Esophagus muscularis mucosa (tissue), 4 donors: Measurements from ENCODE around the gene DNM3.

Experiments used
- EP300 ChIP-seq: sonication (generic); formaldehyde crosslinking; IDR thresholded peaks from one replicate; pipeline ENCODE4 v1.6.1; 2017; ENCODE audit warnings: antibody characterized with exemption
- POLR2A ChIP-seq: fragments of 450-650 bp; IDR thresholded peaks from one replicate; pipeline ENCODE4 v1.6.1; 2017; ENCODE audit warnings: antibody characterized with exemption, moderate library complexity, mild to moderate bottlenecking, low read depth
- POLR2AphosphoS5 ChIP-seq, 2 donors: sonication (generic); formaldehyde crosslinking; IDR thresholded peaks; one replicate each; pipeline ENCODE4 v1.6.1; 2017; ENCODE audit warnings: antibody characterized with exemption in 2 of 2
- TF ChIP-seq, protein P1 (sequence below), 3 experiments: fragments of 200-600 bp in 2 of 3; fragments of 450-650 bp in 1 of 3; sonication (generic) in 2 of 3; IDR thresholded peaks; one replicate each; pipeline ENCODE4 v1.5.1; 2017 to 2019; ENCODE audit warnings: antibody characterized with exemption in 3 of 3, mild to moderate bottlenecking in 2 of 3, moderate library complexity in 1 of 3

DNA sequence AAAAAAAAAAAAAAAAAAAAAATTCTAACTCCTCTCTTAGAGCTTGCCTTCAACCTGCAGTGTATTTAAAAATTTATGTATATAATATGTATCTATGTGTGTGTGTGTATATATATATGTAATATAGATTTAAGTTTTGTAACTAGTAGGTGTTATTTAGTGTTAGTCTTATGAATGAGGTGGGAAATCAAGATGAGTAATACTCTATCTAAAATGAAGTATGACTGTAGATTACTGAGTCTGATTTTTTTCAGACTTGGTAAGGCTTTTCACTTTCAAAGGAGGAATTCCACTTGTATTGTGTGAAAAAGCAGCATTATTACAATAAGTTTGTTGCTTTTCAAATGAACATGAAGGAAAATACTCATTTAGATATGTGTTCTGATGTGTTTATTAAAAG, 5.4 kb upstream of the DNM3 start:
- TF ChIP-seq, protein P1, sequence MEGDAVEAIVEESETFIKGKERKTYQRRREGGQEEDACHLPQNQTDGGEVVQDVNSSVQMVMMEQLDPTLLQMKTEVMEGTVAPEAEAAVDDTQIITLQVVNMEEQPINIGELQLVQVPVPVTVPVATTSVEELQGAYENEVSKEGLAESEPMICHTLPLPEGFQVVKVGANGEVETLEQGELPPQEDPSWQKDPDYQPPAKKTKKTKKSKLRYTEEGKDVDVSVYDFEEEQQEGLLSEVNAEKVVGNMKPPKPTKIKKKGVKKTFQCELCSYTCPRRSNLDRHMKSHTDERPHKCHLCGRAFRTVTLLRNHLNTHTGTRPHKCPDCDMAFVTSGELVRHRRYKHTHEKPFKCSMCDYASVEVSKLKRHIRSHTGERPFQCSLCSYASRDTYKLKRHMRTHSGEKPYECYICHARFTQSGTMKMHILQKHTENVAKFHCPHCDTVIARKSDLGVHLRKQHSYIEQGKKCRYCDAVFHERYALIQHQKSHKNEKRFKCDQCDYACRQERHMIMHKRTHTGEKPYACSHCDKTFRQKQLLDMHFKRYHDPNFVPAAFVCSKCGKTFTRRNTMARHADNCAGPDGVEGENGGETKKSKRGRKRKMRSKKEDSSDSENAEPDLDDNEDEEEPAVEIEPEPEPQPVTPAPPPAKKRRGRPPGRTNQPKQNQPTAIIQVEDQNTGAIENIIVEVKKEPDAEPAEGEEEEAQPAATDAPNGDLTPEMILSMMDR (IDR thresholded peaks at IDR 0.05) = no peak
- TF ChIP-seq POLR2A (no peak), POLR2AphosphoS5 (IDR thresholded peaks at IDR 0.05) (no peak), EP300 (no peak)
